ENCODE measurements around the gene MEN1. TPM values are rescaled to one million over a fixed set of nuclear protein-coding genes. Genes with fewer than 3 reads are reported as not detected.

MEN1 gene
- total and polyA plus RNA-seq, 9 of the 15 experiments (the other 6 are each of a cell fraction or from before 2014, with no cell fraction given), result 3.4 to 57.2 (median 19.3) TPM

GRCh38 chr11:64827451-64827839 is 17.1 kb upstream of the MEN1 start (continued):
- TF ChIP-seq ZNF592 (IDR thresholded peaks at IDR 0.05) (no peak), CSDE1 (IDR thresholded peaks at IDR 0.05) (no peak)

- Histone ChIP-seq H4K20me1 (replicated peaks; ENCODE audit: control insufficient read depth, insufficient read depth, low read length) (no peaks in the 10 kb centered on the region), H3K36me3 (ENCODE audit: control insufficient read depth, insufficient read depth, low read length) (peaks cover 48% of the 10 kb centered on the region), H3K79me2 (ENCODE audit: control insufficient read depth, insufficient read depth, low read length) (no peaks in the 10 kb centered on the region), H3K4me1 (replicated peaks in 1 of 2; ENCODE audit: control insufficient read depth in 2 of 2, insufficient read depth in 2 of 2, low read length in 2 of 2) (peaks cover 10 to 42% of the 10 kb centered on the region in 2 experiments; a peak in 4 of 5 replicates), H3K27me3 (ENCODE audit: control insufficient read depth in 2 of 2, insufficient read depth in 2 of 2, low read length in 2 of 2) (no peaks in the 10 kb centered on the region), H3K9me3 (replicated peaks; ENCODE audit: control insufficient read depth, insufficient read depth, low read depth, low read length) (no peaks in the 10 kb centered on the region), H3K4me2 (ENCODE audit: insufficient read depth, low read length) (no peak overlapping the region), H3K9ac (ENCODE audit: insufficient read depth in 1 of 2, low read depth in 2 of 2, low read length in 2 of 2) (peak overlapping the region in 1 of 2 experiments; percentile 43; a peak in 1 of 4 replicates), H3K9me1 (ENCODE audit: control insufficient read depth, insufficient read depth, low read length) (no peaks in the 10 kb centered on the region), H3K27ac (ENCODE audit: extremely low read depth, low read depth, low read length) (no peak overlapping the region), H2AFZ (ENCODE audit: low read depth, low read length) (no peak overlapping the region), H3K4me3 (no peak overlapping the region)
- peak in 1 of 4 experiments; percentile 42 for DNase-seq (ENCODE audit: extremely low read depth in 1 of 4, low spot score in 3 of 4)
- in situ Hi-C loops (cut with MboI) (no loop called here), intact Hi-C loops (cut with micrococcal nuclease) (no loop called here)
- no TSS peak for BruUV-seq (replicated peaks)
- WGBS (ENCODE audit: insufficient coverage, low coverage, missing lambda C conversion rate), result 93% methylated on average over 46 of the region's 52 CpGs
- ChIA-PET POLR2A (interaction anchor here (0.6 to 1.5 kb wide), 3 partner anchors 9 to 12 kb away, joined by 3 to 4 read pairs (median 3); no protein-coding TSS in a partner anchor), CTCF (ENCODE audit: low intra/inter-chr PET ratio) (no interaction called here)
- no peak for ATAC-seq
- no peak for FAIRE-seq
- TF ChIP-seq TCF7L2 (IDR thresholded peaks at IDR 0.05; ENCODE audit: low read depth, low read length) (no peak), NFYB (IDR thresholded peaks at IDR 0.05; ENCODE audit: extremely low read depth, insufficient read length) (peak; percentile 38), ZBTB17 (CRISPR knock-in tag; IDR thresholded peaks at IDR 0.05) (no peak), PRPF4 (IDR thresholded peaks at IDR 0.05; ENCODE audit: insufficient read depth, low read depth, low read length, poor library complexity, severe bottlenecking) (peak; percentile 57), SREBF1 (IDR thresholded peaks at IDR 0.05; ENCODE audit: borderline replicate concordance, low read depth, low read length) (no peak), ZBTB33 (CRISPR knock-in tag; IDR thresholded peaks at IDR 0.05) (peak; percentile 78), CXXC5 (CRISPR knock-in tag; IDR thresholded peaks at IDR 0.05) (no peak), SETDB1 (IDR thresholded peaks at IDR 0.05; ENCODE audit: low read length) (no peak)
- TF ChIP-seq, protein P1, sequence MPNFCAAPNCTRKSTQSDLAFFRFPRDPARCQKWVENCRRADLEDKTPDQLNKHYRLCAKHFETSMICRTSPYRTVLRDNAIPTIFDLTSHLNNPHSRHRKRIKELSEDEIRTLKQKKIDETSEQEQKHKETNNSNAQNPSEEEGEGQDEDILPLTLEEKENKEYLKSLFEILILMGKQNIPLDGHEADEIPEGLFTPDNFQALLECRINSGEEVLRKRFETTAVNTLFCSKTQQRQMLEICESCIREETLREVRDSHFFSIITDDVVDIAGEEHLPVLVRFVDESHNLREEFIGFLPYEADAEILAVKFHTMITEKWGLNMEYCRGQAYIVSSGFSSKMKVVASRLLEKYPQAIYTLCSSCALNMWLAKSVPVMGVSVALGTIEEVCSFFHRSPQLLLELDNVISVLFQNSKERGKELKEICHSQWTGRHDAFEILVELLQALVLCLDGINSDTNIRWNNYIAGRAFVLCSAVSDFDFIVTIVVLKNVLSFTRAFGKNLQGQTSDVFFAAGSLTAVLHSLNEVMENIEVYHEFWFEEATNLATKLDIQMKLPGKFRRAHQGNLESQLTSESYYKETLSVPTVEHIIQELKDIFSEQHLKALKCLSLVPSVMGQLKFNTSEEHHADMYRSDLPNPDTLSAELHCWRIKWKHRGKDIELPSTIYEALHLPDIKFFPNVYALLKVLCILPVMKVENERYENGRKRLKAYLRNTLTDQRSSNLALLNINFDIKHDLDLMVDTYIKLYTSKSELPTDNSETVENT (CRISPR knock-in tag; IDR thresholded peaks at IDR 0.05), result no peak
These were observed 16.5 kb upstream of the MEN1 start for GRCh38 chr11:64826578-64827450.
